Gastroesophageal sphincter (tissue), 3 donors: ENCODE measurements around the gene ZBED4.

Experiments
- POLR2AphosphoS5 ChIP-seq: sonication (generic); formaldehyde crosslinking; IDR thresholded peaks from one replicate; pipeline ENCODE4 v1.6.1; 2017; ENCODE audit warnings: antibody characterized with exemption
- TF ChIP-seq, protein P1 (sequence below), 4 experiments: fragments of 200-600 bp in 2 of 4; fragments of 450-650 bp in 2 of 4; sonication (generic) in 1 of 4; IDR thresholded peaks; one replicate each; pipeline ENCODE4 v1.5.1; 2017 to 2019; ENCODE audit warnings: antibody characterized with exemption in 4 of 4, mild to moderate bottlenecking in 2 of 4, moderate library complexity in 2 of 4

DNA sequence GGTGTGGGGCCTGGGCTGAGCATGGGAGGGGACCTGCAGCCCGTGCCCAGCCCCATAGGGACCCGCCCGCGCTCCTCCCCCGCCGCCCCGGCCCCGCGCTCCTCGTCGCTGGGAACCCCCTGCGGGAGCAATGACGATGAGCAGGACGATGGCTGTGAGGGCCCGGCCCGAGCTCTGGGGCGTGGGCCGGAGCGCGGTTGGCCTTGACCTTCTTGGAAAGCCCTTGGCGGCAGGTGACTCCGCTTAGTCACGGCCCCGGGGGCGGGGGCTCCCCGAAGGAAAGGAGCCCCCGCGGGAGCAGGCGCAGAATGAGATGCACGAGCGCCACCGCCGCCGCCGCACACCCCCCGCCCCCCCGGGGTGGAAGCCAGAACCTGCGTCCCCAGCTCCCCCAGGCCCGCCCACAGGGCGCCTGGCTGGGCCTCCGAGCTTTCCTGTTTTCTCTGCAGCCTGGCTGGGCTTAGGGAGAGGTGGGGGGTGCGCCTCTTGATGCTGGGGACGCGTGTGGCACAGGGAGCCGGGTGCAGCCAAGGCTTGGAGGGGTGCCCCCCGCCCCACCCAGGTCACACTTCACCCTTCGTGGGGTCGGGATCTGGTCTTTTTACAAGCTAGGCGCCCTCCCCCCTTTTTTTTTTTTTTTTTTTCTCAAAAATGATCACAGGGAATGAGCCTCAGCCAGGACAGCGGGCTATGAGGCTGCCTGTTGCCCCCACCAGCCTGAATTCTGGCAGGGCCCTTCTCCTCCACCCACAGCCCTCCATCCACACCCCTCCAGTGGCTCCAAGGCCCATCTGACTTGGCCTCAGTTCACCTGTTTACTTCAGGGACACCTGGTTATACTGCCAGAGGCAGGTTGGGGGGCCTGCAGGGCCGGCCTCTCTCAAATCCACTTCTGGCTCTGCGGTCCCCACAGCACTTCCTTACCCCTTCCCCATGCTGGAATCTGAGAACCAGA, 82.7 kb downstream of the ZBED4 start:
- TF ChIP-seq, protein P1, sequence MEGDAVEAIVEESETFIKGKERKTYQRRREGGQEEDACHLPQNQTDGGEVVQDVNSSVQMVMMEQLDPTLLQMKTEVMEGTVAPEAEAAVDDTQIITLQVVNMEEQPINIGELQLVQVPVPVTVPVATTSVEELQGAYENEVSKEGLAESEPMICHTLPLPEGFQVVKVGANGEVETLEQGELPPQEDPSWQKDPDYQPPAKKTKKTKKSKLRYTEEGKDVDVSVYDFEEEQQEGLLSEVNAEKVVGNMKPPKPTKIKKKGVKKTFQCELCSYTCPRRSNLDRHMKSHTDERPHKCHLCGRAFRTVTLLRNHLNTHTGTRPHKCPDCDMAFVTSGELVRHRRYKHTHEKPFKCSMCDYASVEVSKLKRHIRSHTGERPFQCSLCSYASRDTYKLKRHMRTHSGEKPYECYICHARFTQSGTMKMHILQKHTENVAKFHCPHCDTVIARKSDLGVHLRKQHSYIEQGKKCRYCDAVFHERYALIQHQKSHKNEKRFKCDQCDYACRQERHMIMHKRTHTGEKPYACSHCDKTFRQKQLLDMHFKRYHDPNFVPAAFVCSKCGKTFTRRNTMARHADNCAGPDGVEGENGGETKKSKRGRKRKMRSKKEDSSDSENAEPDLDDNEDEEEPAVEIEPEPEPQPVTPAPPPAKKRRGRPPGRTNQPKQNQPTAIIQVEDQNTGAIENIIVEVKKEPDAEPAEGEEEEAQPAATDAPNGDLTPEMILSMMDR (IDR thresholded peaks at IDR 0.05) = peak in 1 of 4 experiments; percentile 12
- TF ChIP-seq POLR2AphosphoS5 = peak; percentile 87
